GM10266 (cell line): ENCODE data around the gene ARPC1A.
"Not testable (repeated sequence)": the region's sequence is repeated elsewhere in the genome, so short reads cannot be mapped to it uniquely, and the experiment has no call there.

Experiments
- DNase-seq: peaks from one replicate; pipeline ENCODE4 v3.0.0; 2012; ENCODE audit errors: extremely low spot score
- TF ChIP-seq, protein P1 (sequence below): IDR thresholded peaks from 2 replicates; pipeline ENCODE4 v1.5.1; 2012; ENCODE audit warnings: mild to moderate bottlenecking, low read depth; ENCODE audit not compliant: control insufficient read depth, insufficient read depth; ENCODE audit errors: missing control alignments

ARPC1A gene

DNA sequence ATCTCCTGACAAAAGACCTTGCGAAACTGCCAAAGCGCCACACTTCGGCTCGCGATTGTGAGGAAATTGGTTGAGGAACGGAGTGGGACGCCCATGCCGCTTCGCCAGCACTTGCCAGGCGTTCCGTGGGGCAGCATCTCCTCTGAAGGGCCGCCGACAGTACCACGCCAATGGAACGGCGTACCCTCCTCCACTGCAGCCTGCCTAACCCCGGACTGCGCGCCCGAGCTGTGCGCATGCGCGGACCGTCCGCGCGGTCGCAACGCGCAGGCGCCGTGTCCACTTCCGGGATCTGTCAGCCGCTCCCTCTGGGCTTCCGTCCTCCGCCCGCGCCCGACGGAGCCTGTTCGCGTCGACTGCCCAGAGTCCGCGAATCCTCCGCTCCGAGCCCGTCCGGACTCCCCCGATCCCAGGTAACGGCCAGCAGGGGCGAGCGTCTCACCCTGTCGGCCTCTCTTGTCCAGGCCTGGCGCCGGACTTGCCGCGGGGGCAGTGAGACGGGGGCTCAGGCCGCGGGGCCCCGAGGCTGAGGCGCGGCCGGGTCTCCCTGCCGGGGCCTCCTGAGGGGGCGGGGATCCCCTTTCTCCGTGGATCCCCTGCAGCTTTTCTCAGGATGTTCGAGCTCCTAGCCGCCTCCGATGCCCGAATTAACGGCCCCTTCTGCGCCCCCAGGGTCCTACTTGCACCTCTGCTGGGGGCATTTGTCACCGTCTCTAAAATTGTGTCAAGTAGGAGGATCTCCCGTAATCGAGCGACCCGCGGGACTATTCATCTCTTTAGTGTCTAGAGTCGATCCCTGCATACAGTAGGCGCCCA, at the start of gene ARPC1A:
TSS of gene ARPC1A (plus strand) at position 307 of the 816 bp plus-strand sequence. CDS start 7,456 bp downstream, outside the sequence.
- peak; percentile 97 for DNase-seq
- TF ChIP-seq, protein P1, sequence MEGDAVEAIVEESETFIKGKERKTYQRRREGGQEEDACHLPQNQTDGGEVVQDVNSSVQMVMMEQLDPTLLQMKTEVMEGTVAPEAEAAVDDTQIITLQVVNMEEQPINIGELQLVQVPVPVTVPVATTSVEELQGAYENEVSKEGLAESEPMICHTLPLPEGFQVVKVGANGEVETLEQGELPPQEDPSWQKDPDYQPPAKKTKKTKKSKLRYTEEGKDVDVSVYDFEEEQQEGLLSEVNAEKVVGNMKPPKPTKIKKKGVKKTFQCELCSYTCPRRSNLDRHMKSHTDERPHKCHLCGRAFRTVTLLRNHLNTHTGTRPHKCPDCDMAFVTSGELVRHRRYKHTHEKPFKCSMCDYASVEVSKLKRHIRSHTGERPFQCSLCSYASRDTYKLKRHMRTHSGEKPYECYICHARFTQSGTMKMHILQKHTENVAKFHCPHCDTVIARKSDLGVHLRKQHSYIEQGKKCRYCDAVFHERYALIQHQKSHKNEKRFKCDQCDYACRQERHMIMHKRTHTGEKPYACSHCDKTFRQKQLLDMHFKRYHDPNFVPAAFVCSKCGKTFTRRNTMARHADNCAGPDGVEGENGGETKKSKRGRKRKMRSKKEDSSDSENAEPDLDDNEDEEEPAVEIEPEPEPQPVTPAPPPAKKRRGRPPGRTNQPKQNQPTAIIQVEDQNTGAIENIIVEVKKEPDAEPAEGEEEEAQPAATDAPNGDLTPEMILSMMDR: no peak

DNA sequence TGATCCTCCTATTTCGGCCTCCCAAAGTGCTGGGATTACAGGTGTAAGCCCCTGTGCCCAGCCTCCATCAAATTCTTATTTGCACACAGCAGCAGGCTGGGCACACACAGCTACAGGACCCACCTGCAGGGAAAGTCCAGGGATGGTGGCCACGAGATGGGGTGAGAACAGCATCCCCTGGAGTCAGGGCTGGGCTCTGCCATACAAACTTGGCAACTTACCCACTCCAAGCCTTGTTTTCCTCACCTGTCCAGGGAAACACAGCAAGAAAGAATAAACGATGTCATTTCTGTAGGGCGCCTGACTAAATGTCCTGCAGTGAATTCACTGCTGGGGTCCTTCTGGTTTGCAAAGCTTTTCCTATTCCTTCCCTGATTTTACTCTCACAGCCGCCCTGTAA, 47.5 kb upstream of the ARPC1A start:
- DNase-seq: no peak
- TF ChIP-seq, protein P1: no peak

DNA sequence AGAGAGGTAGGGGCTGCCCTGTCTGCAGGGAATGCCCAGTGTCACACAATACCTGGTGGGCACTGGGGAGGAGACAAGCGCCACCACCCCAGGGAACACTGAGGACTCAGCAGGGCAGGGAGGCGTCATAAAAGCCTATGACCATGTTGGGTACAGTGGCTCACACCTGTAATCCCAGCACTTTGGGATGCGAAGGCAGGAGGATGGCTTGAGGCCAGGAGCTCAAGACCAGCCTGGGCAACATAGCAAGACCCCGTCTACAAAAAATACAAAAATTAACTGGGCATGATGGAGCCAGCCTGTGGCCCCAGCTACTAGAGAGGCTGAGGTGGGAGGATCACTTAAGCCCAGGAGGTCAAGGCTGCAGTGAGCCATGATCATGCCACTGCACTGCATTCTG, 41.5 kb upstream of the ARPC1A start:
- not testable (repeated sequence) for DNase-seq

DNA sequence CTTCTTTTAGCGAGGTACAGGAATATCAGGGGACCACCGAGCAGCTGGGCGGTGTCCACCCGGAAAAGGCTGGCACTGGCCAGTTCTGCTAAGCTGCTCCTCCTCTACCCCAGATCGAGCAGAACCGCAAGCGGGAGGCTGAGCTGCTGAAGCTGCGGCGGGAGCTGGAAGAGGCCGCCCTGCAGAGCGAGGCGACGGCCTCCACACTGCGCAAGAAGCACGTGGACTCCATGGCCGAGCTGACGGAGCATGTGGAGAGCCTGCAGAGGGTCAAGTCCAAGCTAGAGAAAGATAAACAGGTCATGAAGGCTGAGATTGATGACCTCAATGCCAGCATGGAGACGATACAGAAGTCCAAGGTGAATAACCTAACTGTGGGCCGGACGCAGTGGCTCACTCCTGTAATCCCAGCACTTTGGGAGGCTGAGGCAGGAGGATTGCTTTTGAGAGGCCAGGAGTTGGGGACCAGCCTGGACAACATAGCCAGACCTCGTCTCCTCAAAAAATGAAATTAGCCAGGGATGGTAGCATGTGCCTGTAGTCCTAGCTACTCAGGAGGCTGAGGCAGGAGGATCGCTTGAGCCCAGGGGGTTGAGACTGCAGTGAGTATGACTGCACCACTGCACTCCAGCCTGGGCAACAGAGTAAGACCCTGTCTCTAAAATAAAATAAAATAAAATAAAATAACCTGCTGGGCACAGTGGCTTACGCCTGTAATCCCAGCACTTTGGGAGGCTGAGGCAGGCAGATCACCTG, 37.7 kb upstream of the ARPC1A start:
- TF ChIP-seq, protein P1: no peak

DNA sequence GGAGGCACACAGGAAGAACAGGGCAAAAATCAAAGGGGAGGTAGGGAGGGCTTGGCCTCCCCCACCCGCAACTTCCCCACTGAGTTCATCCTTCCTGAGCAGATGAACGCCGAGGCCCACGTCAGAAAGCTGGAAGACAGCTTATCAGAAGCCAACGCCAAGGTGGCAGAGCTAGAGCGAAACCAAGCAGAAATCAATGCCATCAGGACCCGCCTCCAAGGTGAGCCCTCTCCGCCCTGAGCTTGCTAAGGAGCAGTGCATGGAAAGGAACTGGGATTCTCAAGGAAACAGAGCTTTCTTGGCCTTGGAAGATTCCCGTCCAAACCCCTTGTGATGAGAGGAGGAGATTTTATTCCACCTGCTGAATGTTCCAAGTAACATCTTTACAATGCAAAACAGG, 36.5 kb upstream of the ARPC1A start:
- no peak for DNase-seq
- TF ChIP-seq, protein P1: no peak

More for the DNA sequence above, 37.7 kb upstream of the ARPC1A start:
- DNase-seq: no peak

DNA sequence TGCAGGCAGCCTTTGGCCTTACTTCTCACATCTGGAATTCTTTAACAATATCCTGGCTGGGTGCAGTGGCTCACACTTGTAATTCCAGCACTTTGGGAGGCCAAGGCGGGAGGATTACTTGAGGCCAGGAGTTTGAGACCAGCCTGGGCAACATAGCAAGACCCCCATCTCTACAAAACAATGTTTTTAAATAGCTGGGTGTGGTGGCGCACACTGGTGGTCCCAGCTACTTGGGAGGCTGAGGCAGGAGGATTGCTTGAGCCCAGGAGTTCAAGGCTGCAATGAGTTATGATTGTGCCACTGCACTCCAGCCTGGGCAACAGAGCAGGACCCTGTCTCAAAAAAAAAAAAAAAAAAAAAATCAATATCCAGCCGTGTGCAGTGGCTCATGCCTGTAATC, 35.5 kb upstream of the ARPC1A start:
- not testable (repeated sequence) for DNase-seq

DNA sequence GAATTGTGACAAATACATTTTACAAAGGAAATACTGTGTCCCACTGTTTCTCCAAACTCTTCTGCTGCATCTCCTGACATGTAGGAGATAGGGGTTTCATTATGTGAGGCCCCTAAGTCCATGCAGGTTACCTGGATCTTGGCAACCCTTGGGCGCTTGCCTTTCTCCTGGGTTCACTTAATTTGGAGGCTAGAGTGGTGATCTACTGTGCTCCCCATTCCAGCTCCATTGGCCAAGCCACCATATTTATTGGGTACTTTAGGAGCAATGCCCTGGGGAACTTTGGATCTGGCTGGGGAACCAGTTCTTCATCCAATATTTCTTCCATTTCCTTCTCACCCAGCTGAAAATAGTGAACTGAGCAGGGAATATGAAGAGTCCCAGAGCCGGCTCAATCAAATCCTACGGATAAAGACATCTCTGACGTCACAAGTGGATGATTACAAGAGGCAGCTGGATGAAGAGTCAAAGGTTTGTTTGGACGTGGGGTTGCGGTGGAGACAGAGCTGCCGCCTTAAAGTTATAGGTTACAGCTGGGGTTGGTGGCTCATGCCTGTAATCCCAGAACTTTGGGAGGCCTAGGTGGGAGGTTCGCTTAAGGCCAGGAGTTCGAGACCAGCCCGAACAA, 34.6 kb upstream of the ARPC1A start:
- TF ChIP-seq, protein P1: no peak
- no peak for DNase-seq

DNA sequence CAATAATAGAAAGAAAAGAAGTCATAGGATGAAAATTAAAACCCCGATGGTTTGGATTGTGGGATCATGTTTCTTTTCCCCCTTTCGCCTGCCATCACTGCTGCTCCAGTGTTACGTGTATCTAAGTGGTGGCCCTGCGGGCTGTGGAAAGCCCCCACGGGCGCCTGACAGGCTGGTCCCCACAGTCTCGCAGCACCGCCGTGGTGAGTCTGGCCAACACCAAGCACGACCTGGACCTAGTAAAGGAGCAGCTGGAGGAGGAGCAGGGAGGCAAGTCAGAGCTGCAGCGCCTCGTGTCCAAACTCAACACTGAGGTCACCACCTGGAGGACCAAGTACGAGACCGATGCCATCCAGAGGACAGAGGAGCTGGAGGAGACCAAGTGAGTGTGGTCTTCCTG, 33.6 kb upstream of the ARPC1A start:
- TF ChIP-seq, protein P1: no peak
- no peak for DNase-seq
